Measurements from ENCODE around the gene KDELR1.

DNA sequence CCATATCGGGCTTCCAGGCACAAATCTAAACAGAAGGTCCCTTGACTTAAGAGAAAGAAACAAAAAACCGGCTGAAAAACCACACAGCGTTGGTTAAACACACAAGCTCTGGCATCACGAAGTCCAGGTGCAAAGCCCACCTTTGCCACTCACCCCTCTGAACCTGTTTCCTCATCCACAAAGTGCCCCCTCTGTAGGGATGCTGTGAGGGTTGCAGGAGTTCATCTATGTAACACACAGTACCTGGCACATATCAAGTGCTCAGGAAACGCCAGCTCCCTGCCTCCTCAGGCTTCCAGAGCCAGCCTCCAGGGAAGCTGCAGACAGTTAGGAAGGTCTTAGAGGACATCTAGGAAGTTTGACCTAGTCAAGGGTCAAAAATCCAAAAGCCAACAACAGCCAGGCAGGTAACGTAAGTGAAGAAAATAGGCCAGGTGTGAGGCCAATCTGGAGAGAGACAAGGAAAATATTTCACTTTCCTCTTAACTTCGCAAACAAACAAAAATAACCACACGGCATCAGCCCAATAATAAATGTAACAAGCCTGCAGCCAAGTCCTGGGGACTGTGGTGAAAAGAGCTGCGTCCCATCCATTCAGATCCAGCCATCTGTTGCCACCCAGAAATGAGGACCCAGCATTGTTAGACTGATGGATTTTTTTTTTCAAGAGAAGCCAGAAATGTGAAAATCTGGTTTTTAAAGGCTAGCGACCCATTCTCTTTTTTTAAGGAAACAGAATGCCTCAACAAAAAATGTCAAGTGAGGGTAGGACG lies 10.0 kb downstream of the KDELR1 start:
- no peak for TF ChIP-seq POLR2A (IDR thresholded peaks at IDR 0.05)
- TF ChIP-seq EP300 (IDR thresholded peaks at IDR 0.05), result no peak
